PFSK-1 (cell line): ENCODE data around the gene HOXC12.

Source experiments
- FOXP2 ChIP-seq: optimal IDR thresholded peaks from 2 replicates; pipeline ENCODE3; 2011; ENCODE audit warnings: borderline replicate concordance, control low read depth, inconsistent platforms; ENCODE audit not compliant: insufficient read depth; ENCODE audit errors: extremely low read length, extremely low read depth
- POLR2AphosphoS5 ChIP-seq: IDR thresholded peaks from 2 replicates; pipeline ENCODE4 v1.6.1; 2012; ENCODE audit warnings: low read depth, mild to moderate bottlenecking, control low read depth, low read length, moderate library complexity
- SIN3A ChIP-seq: IDR thresholded peaks from 2 replicates; pipeline ENCODE4 v1.6.1; 2012; ENCODE audit warnings: mild to moderate bottlenecking, low read length, moderate library complexity, borderline replicate concordance; ENCODE audit not compliant: insufficient read depth
- TAF1 ChIP-seq: IDR thresholded peaks from 2 replicates; pipeline ENCODE4 v1.6.1; 2012; ENCODE audit warnings: low read length, control low read depth, borderline replicate concordance; ENCODE audit not compliant: insufficient read depth
- TF ChIP-seq, protein P1 (sequence below), 2 experiments: IDR thresholded peaks; 2 replicates each; pipeline versions ENCODE4 v1.6.1 to v1.8.0; 2011 to 2012; ENCODE audit warnings: low read depth in 2 of 2, low read length in 2 of 2, control low read depth in 1 of 2, inconsistent platforms in 1 of 2, mild to moderate bottlenecking in 1 of 2, moderate library complexity in 1 of 2; ENCODE audit not compliant: insufficient read depth in 1 of 2

Gene HOXC12

DNA sequence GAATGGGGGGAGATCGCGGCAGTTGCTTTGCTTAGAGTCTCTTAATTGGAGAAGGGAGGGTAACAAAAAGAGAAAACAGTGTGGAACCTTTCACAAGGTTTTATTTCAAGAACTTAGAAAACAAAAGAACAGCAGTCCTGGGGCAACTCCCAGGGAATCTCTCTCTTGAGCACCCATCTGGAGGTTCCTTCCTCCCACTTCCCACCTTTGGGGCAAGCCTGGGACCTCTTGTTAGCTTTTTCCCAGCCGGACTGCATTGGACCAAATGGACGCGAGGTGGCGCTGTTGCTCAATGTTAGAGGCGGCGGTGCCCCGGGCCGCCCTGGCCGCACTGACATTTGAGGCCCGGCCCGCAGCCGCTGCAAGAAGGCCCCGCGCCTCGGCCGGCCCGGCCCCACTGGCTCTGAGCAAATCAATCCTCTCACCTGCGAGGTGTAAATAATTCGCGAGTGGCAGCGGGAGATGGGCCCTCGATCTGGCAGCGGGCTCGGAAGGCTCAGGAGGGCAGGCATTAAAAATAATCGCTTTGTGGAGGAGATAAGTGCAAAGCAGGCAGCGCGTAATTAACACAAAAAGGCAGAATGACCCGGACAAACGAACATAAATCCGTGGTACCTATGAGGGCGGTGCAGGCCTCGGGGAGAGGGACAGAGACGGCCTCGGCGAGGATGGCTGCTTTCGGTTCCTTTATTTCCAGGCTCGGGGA lies 51.3 kb downstream of the HOXC12 start:
- TF ChIP-seq FOXP2 = peak; percentile 36
- no peak for TF ChIP-seq SIN3A
- TF ChIP-seq TAF1 = no peak
- TF ChIP-seq, protein P1, sequence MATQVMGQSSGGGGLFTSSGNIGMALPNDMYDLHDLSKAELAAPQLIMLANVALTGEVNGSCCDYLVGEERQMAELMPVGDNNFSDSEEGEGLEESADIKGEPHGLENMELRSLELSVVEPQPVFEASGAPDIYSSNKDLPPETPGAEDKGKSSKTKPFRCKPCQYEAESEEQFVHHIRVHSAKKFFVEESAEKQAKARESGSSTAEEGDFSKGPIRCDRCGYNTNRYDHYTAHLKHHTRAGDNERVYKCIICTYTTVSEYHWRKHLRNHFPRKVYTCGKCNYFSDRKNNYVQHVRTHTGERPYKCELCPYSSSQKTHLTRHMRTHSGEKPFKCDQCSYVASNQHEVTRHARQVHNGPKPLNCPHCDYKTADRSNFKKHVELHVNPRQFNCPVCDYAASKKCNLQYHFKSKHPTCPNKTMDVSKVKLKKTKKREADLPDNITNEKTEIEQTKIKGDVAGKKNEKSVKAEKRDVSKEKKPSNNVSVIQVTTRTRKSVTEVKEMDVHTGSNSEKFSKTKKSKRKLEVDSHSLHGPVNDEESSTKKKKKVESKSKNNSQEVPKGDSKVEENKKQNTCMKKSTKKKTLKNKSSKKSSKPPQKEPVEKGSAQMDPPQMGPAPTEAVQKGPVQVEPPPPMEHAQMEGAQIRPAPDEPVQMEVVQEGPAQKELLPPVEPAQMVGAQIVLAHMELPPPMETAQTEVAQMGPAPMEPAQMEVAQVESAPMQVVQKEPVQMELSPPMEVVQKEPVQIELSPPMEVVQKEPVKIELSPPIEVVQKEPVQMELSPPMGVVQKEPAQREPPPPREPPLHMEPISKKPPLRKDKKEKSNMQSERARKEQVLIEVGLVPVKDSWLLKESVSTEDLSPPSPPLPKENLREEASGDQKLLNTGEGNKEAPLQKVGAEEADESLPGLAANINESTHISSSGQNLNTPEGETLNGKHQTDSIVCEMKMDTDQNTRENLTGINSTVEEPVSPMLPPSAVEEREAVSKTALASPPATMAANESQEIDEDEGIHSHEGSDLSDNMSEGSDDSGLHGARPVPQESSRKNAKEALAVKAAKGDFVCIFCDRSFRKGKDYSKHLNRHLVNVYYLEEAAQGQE (IDR thresholded peaks at IDR 0.05; ENCODE audit: insufficient read depth in 1 of 2, low read depth in 2 of 2, low read length in 2 of 2) = no peak
- no peak for TF ChIP-seq POLR2AphosphoS5

DNA sequence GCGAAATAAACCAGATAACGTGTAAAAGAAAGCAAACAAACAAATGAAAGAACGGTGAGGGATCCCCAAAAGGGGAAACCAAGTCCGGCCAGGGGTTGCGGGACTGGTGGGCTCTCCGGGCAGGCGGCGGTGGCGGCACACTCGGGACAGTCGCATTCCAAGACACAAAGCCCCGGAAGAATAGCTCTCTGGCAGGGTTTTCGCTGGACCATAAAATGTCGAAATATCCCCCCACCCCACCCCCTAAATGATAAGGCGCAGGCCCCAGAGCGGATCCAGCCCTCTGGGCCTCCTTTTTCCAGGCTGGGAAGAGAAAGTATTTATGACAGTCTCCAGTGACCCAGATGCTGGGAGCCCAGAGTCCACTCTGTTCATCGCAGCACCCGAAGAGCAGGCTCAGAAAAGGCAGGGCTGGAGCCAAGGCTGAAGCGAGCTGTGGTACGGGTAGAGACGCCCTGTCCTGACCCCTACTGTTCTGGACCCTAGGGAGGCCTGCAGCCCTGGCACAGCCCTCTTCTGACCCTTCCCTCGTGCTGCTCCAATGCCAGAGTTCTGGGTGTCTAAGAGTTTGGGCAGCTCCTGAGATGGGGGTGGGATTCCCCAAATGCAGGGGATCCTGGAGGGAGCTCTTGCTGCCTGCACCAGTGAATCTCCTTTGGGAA lies 52.0 kb downstream of the HOXC12 start:
- no peak for TF ChIP-seq SIN3A

DNA sequence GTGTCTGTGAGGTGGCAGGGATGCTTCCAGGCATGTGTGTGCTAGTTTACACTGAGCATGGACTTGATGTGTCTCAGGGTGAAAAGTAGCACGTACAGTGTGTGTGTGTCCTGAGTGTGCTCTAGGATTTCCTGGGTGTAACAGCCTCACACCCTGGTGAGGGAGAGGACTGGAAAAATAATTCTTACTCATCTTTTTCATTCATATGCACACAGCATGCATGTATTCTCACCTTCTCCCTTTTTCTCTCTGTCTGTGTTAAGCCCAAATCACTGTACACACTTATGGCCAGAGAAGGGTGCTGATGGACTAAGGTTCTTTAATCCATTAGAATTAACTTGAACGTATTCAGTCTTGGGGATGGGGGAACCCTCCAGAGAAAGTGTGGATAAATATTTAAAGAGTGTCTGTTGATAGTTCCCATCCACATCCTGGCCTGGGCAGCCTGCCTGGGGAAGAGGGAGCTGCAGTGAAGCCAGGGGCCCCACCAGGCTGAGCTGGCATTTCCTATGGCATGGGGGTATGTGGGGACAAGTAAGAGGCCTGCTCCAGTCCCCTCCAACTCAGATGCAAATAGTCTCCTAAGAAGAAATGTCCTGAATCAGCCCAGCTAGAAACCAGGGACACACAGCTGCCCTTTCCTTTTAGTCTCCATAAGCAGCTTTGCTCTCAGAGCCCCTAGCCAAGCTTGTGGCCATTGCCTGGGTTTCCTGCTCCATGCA lies 53.0 kb downstream of the HOXC12 start:
- TF ChIP-seq, protein P1 (IDR thresholded peaks at IDR 0.05; ENCODE audit: insufficient read depth in 1 of 2, low read depth in 2 of 2, low read length in 2 of 2) = no peak

DNA sequence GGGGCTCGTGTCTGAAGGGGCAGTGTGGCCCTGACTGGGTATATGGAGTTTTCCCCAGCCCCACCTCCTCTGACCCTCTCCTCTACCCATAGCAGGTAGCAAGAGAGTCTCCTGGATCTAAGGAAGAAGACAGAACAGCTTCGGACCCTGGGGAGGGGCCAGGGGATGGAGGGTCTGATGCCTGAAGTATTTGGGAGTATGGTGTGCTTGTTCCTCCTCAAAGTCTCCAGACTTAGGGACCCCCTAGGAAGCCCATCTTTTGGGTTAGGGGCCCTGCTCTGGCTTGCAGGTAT lies 53.5 kb downstream of the HOXC12 start:
- TF ChIP-seq FOXP2 (no peak), SIN3A (no peak), TAF1 (no peak), POLR2AphosphoS5 (no peak)
- TF ChIP-seq, protein P1 (IDR thresholded peaks at IDR 0.05; ENCODE audit: insufficient read depth in 1 of 2, low read depth in 2 of 2, low read length in 2 of 2) = no peak
